ENCODE results near the gene PTPRG. TPM values are rescaled to one million over a fixed set of nuclear protein-coding genes. Genes with fewer than 3 reads are reported as not detected.

The PTPRG gene
- total RNA-seq, 1 donor from 2014 or later = 11.1 TPM

DNA sequence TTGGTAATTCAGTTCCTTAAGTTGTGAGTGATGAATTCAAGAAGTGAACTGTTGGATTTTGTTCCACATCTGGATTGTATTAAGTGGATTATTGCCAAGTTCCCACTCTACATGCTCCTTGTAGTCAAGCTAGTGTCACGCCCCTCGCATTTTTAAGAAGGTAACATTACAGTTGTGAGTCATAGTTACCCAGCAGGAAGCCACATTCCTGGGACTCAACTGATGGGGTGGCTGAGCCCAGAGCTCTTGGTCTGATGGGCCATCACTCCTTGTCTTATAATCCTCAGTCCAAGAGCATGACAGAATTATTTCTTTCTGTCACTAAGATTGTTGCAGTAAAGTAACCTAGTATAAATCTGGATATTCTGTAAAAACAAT, 102.7 kb downstream of the PTPRG start:
- TF ChIP-seq, protein P1, sequence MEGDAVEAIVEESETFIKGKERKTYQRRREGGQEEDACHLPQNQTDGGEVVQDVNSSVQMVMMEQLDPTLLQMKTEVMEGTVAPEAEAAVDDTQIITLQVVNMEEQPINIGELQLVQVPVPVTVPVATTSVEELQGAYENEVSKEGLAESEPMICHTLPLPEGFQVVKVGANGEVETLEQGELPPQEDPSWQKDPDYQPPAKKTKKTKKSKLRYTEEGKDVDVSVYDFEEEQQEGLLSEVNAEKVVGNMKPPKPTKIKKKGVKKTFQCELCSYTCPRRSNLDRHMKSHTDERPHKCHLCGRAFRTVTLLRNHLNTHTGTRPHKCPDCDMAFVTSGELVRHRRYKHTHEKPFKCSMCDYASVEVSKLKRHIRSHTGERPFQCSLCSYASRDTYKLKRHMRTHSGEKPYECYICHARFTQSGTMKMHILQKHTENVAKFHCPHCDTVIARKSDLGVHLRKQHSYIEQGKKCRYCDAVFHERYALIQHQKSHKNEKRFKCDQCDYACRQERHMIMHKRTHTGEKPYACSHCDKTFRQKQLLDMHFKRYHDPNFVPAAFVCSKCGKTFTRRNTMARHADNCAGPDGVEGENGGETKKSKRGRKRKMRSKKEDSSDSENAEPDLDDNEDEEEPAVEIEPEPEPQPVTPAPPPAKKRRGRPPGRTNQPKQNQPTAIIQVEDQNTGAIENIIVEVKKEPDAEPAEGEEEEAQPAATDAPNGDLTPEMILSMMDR (IDR thresholded peaks at IDR 0.05; ENCODE audit: insufficient read depth, low read length, severe bottlenecking) = no peak
- Histone ChIP-seq H3K4me3 (ENCODE audit: low read depth, low read length) (no peak overlapping the region), H3K36me3 (ENCODE audit: control insufficient read depth, insufficient read depth, low read length) (no peaks in the 10 kb centered on the region), H3K27me3 (ENCODE audit: control insufficient read depth, insufficient read depth, low read length) (no peaks in the 10 kb centered on the region)
- no peak for FAIRE-seq
- DNase-seq (ENCODE audit: low read depth) = peak; percentile 86

DNA sequence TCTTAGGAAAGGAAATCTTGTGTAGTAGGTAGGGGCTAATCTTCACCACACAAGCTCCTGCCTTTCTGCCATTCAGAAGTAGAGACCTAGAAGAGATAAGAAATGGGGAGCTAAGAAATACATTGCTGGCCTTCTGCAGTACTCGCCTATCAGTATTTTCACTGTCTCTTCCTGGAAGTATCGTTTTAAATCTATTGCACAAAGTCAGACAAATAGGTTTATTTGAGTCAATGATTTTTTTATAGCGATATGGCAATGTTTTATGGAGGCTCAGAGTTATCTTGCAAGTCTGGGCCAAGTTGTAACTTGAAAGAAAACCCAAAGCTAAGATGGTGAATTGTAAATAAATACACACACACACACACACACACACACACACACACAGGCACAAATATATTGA, 103.8 kb downstream of the PTPRG start:
- Histone ChIP-seq H3K27me3 (ENCODE audit: control insufficient read depth, insufficient read depth, low read length) (no peaks in the 10 kb centered on the region), H3K36me3 (ENCODE audit: control insufficient read depth, insufficient read depth, low read length) (no peaks in the 10 kb centered on the region), H3K4me3 (ENCODE audit: low read depth, low read length) (no peak overlapping the region)
- FAIRE-seq (no peak), DNase-seq (ENCODE audit: low read depth) (no peak)
- TF ChIP-seq, protein P1 (IDR thresholded peaks at IDR 0.05; ENCODE audit: insufficient read depth, low read length, severe bottlenecking) = no peak

DNA sequence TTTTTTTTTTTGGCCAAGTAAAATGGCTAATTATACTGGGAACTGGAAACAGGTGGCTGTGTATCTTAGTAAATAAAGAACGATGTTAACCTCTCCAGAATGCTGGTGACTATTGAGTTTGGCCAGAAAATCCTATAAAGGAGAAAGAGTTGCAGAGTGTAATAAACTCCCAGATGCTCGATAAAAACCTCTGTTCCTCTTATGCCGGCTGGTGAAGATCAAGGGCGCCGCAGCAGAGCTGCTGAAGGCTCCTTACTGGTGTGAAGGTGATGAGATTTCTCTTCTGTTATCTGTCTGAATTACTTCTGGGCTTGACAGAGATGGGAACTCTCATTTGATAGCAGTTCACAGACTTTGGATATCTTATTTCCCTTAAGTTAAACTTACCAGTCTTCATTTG, 104.6 kb downstream of the PTPRG start:
- H3K36me3 ChIP-seq (ENCODE audit: control insufficient read depth, insufficient read depth, low read length) = no peaks in the 10 kb centered on the region
- DNase-seq (ENCODE audit: low read depth) (no peak), FAIRE-seq (no peak)
- H3K4me3 ChIP-seq (ENCODE audit: low read depth, low read length) = no peak overlapping the region
- no peaks in the 10 kb centered on the region for H3K27me3 ChIP-seq (ENCODE audit: control insufficient read depth, insufficient read depth, low read length)
- TF ChIP-seq, protein P1 (IDR thresholded peaks at IDR 0.05; ENCODE audit: insufficient read depth, low read length, severe bottlenecking) = no peak

DNA sequence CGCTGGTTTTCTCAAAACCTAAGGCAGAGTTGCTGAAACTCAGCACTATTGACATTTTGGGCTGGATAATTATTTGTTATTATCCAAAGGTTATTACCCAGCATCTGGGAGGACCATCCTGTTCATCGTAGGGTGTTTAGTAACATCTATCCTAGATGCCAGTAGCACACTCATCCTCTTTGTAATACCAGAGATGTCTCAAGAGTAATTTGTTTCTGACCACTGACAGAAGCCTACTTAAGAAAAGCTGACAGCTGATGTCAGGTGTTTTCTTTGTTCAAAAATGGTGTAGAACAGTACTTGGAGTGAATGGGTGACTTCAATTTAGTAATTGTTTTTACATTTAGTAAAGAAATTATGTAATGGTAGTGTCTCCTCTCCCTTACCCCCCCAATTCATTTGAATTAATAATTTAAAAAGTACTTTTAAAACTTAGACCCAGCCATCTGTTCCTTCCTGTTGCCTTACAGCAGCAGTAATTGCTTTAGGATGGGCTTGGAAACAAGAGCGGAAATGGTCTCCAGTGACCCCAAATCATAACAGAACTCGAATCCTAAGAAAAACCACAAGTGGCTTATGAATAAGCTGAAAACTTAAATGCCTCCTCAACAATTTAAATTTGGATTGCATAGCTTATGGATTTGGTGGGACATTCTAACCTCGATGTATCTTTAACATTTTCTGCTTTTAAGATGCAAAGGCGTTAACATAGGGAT, 105.4 kb downstream of the PTPRG start:
- Histone ChIP-seq H3K4me3 (ENCODE audit: low read depth, low read length) (no peak overlapping the region), H3K27me3 (ENCODE audit: control insufficient read depth, insufficient read depth, low read length) (no peaks in the 10 kb centered on the region), H3K36me3 (ENCODE audit: control insufficient read depth, insufficient read depth, low read length) (no peaks in the 10 kb centered on the region)
- TF ChIP-seq, protein P1 (IDR thresholded peaks at IDR 0.05; ENCODE audit: insufficient read depth, low read length, severe bottlenecking) = no peak
- DNase-seq (ENCODE audit: low read depth) (no peak), FAIRE-seq (no peak)

DNA sequence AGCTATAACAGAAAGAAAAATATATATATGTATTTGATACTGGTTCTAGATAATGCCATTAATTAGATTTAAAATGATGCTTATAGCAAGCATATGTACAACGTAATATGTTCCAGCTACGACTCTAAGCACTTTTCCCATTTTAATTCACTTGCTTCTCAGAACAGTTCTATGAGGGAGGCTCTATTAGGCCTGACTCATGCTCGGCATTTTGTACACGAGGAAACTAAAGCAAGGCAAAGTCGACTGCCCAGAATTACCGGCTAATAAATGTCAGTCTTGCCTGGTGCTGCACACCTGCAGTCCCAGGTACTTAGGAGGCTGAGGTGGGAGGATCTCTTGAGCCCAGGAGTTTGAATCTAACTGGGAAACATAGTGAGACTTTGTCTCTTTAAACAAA, 106.0 kb downstream of the PTPRG start:
- TF ChIP-seq, protein P1 (IDR thresholded peaks at IDR 0.05; ENCODE audit: insufficient read depth, low read length, severe bottlenecking) = no peak
- DNase-seq (ENCODE audit: low read depth) = no peak
- FAIRE-seq = no peak

DNA sequence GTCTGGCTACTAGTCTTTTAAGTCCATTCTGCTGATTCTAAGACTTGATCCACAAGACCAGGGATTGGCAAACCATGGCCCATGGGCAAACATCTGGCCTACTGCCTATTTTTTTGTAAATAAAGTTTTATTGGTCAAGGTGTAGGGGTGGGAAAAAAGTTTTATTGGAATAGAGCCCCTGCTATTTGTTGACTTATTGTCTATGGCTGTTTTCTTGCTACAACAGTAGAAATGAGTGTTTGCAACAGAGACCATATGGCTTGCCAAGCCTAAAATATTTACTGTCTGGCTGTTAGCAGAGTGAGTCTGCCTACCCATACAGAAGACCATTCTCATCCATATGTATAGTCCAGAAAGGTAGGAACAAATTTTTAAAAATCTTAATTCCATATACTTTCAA, 106.4 kb downstream of the PTPRG start:
- Histone ChIP-seq H3K27me3 (ENCODE audit: control insufficient read depth, insufficient read depth, low read length) (no peaks in the 10 kb centered on the region), H3K4me3 (ENCODE audit: low read depth, low read length) (no peak overlapping the region), H3K36me3 (ENCODE audit: control insufficient read depth, insufficient read depth, low read length) (no peaks in the 10 kb centered on the region)
- no peak for FAIRE-seq
- TF ChIP-seq, protein P1 (IDR thresholded peaks at IDR 0.05; ENCODE audit: insufficient read depth, low read length, severe bottlenecking) = no peak
- DNase-seq (ENCODE audit: low read depth) = no peak

More for the DNA sequence above, 106.0 kb downstream of the PTPRG start:
- no peaks in the 10 kb centered on the region for H3K36me3 ChIP-seq (ENCODE audit: control insufficient read depth, insufficient read depth, low read length)
- H3K27me3 ChIP-seq (ENCODE audit: control insufficient read depth, insufficient read depth, low read length) = no peaks in the 10 kb centered on the region
- no peak overlapping the region for H3K4me3 ChIP-seq (ENCODE audit: low read depth, low read length)
